Endodermal cell (in vitro differentiated cells): ENCODE measurements around the gene JPT2. TPM values are rescaled to one million over a fixed set of nuclear protein-coding genes. Genes with fewer than 3 reads are reported as not detected.

ENCODE experiments used
- DNase-seq: peaks from one replicate; pipeline ENCODE4 v3.0.0-alpha.2; 2017
- H3K27ac ChIP-seq: 2 replicates; pipeline ENCODE4 v1.5.1; 2013; ENCODE audit warnings: mild to moderate bottlenecking, low read depth, low read length, moderate library complexity
- H3K27me3 ChIP-seq: 2 replicates; pipeline ENCODE4 v1.6.1; 2013; ENCODE audit warnings: mild to moderate bottlenecking, low read length, moderate library complexity; ENCODE audit not compliant: insufficient read depth, control insufficient read depth, poor library complexity, severe bottlenecking
- H3K36me3 ChIP-seq: 2 replicates; pipeline ENCODE4 v1.7.0; 2013; ENCODE audit warnings: mild to moderate bottlenecking, low read length, moderate library complexity; ENCODE audit not compliant: control insufficient read depth, insufficient read depth
- H3K4me1 ChIP-seq: one replicate; pipeline ENCODE4 v1.7.0; 2013; ENCODE audit warnings: low read length; ENCODE audit not compliant: control insufficient read depth, insufficient read depth
- H3K4me3 ChIP-seq: 2 replicates; pipeline ENCODE4 v1.5.1; 2013; ENCODE audit warnings: mild to moderate bottlenecking, low read length, moderate library complexity
- H3K9ac ChIP-seq: 2 replicates; pipeline ENCODE4 v1.6.1; 2013; ENCODE audit warnings: mild to moderate bottlenecking, low read length, moderate library complexity; ENCODE audit not compliant: poor library complexity, severe bottlenecking; ENCODE audit errors: extremely low read depth
- H3K9me3 ChIP-seq: 2 replicates; pipeline ENCODE4 v1.6.1; 2013; ENCODE audit warnings: mild to moderate bottlenecking, low read length, moderate library complexity; ENCODE audit not compliant: control insufficient read depth
- H3K27ac Mint-ChIP-seq: 2 replicates; pipeline ENCODE4 v1.8.0; 2020; ENCODE audit warnings: mixed read lengths
- H3K27me3 Mint-ChIP-seq: 2 replicates; pipeline ENCODE4 v1.8.0; 2021; ENCODE audit warnings: mild to moderate bottlenecking, mixed read lengths; ENCODE audit not compliant: insufficient read depth
- H3K36me3 Mint-ChIP-seq: 2 replicates; pipeline ENCODE4 v1.8.0; 2020; ENCODE audit warnings: low read depth, mixed read lengths
- H3K4me1 Mint-ChIP-seq: 2 replicates; pipeline ENCODE4 v1.8.0; 2020; ENCODE audit warnings: mixed read lengths
- H3K4me3 Mint-ChIP-seq: 2 replicates; pipeline ENCODE4 v1.8.0; 2020; ENCODE audit warnings: mild to moderate bottlenecking, moderate library complexity, mixed read lengths
- H3K9me3 Mint-ChIP-seq: 2 replicates; pipeline ENCODE4 v1.8.0; 2020; ENCODE audit warnings: mild to moderate bottlenecking, mixed read lengths
- WGBS, 2 experiments: methylation state at CpG; one replicate each; pipeline versions ENCODE4 v1.1.5 to v1.1.7; 2013; ENCODE audit warnings: missing lambda C conversion rate in 2 of 2, mixed read lengths in 1 of 2; ENCODE audit not compliant: insufficient coverage in 1 of 2, insufficient read length in 1 of 2; 5-methylcytosine and 5-hydroxymethylcytosine counted together
- long read RNA-seq, 4 experiments: library from polyadenylated mRNA in 2 of 4; library from RNA in 1 of 4; library from capped mRNA in 1 of 4; stranded (forward) in 3 of 4; unstranded in 1 of 4; transcript quantifications; one replicate each; pipeline ENCODE4 v2.0.0, GENCODE V29; 2020 to 2021; ENCODE audit warnings: inconsistent platforms in 1 of 4
- polyA plus RNA-seq, 2 experiments: library from polyadenylated mRNA; stranded (reverse); fragments of 50-300 nt; gene quantifications; one replicate each; pipeline ENCODE4 v1.2.3, GENCODE V29; 2013
- total RNA-seq, 2 donors: library from RNA; stranded (reverse); fragmentation: NEBNext Ultra II Directional in 1 of 2; extraction: Animal tissue kit (Norgen Biotek cat#: 25700) in 1 of 2; gene quantifications; 2 replicates in 1 of 2; 3 replicates in 1 of 2; pipeline ENCODE4 v1.2.1, GENCODE V29; 2021
- TF ChIP-seq, protein P1 (sequence below): fragments of 200-600 bp; sonication (generic); conservative IDR thresholded peaks from 2 replicates; pipeline ENCODE4 v1.5.0; 2021; ENCODE audit warnings: antibody characterized with exemption, mild to moderate bottlenecking

Gene JPT2, protein sequence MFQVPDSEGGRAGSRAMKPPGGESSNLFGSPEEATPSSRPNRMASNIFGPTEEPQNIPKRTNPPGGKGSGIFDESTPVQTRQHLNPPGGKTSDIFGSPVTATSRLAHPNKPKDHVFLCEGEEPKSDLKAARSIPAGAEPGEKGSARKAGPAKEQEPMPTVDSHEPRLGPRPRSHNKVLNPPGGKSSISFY
- 100 to 1,000 TPM; 161 to 168 TPM for total RNA-seq
- polyA plus RNA-seq (2013, experiment 1 of 2): 154 TPM
- polyA plus RNA-seq (2013, experiment 2 of 2): 159 TPM
- long read RNA-seq, experiment 1, transcript JPT2-201 (5 exons, 3,718 nt): major isoform, 33 of 99 reads
- long read RNA-seq, experiment 1, transcript JPT2-207 (4 exons, 565 nt): minor isoform, 8 of 99 reads
- long read RNA-seq, experiment 1, partial matches to known transcripts: 49 of 99 reads
- long read RNA-seq, experiment 1, other reads (novel, unspliced or antisense): 2 of 99 reads
- long read RNA-seq, experiment 2, transcript JPT2-207 (4 exons, 565 nt): minor isoform, 6 of 328 reads
- long read RNA-seq, experiment 2, transcript JPT2-201 (5 exons, 3,718 nt): major isoform, 268 of 328 reads
- long read RNA-seq, experiment 2, transcript JPT2-204 (4 exons, 1,065 nt): minor isoform, 8 of 328 reads
- long read RNA-seq, experiment 2, transcript JPT2-206 (6 exons, 3,185 nt): minor isoform, 12 of 328 reads
- long read RNA-seq, experiment 2, partial matches to known transcripts: 18 of 328 reads
- long read RNA-seq, experiment 2, other reads (novel, unspliced or antisense): 13 of 328 reads
- long read RNA-seq, experiment 3, transcript JPT2-201 (5 exons, 3,718 nt): major isoform, 105 of 159 reads
- long read RNA-seq, experiment 3, transcript JPT2-206 (6 exons, 3,185 nt): minor isoform, 8 of 159 reads
- long read RNA-seq, experiment 3, partial matches to known transcripts: 2 of 159 reads
- long read RNA-seq, experiment 3, other reads (novel, unspliced or antisense): 36 of 159 reads
- long read RNA-seq, experiment 4, transcript JPT2-201 (5 exons, 3,718 nt): major isoform, 74 of 130 reads
- long read RNA-seq, experiment 4, partial matches to known transcripts: 3 of 130 reads
- long read RNA-seq, experiment 4, other reads (novel, unspliced or antisense): 49 of 130 reads

DNA sequence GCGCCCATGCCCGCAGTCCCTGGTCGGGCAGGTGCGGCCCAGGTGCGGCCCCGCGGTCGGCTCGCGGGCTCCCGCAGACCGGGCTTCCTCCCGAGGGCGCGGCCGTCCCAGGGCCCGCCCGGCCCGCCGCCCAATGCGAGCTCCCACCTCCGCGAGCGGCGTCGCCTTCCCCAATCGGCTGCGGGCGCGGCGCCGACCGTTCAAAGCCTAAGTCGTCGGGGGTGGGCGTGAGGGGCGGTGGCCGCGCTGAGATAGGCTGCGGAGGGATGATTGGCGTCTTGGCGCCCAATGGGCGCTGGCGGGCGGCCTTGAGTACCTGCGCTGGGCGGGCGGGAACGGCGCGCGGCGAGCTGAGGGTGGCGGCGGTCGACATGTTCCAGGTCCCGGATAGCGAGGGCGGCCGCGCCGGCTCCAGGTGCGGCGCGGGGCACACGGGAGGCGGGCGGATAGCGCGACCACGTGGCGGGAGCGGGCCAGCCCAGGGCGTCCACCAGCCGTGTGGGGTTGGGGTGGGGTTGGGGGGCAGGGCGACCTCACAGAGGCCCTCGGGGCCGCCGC, at the start of gene JPT2:
TSS of gene JPT2 (plus strand) at position 338 of the 558 bp plus-strand sequence. CDS start at position 372, 34 bp downstream.
- peaks cover 54% of the 10 kb centered on the region for H3K36me3 ChIP-seq
- Mint-ChIP-seq H3K27ac (peak within 1 kb of the TSS; percentile 90), H3K9me3 (no peaks in the 10 kb centered on the region), H3K4me1 (peaks cover 22% of the 10 kb centered on the region), H3K36me3 (peaks cover 43% of the 10 kb centered on the region), H3K27me3 (no peaks in the 10 kb centered on the region), H3K4me3 (peak within 1 kb of the TSS; percentile 95)
- H3K9ac ChIP-seq: peak within 1 kb of the TSS; percentile 91
- H3K9me3 ChIP-seq: no peaks in the 10 kb centered on the region
- 0% methylated on average over 2 to 76 of the region's 79 CpGs for WGBS, 2 experiments
- no peaks in the 10 kb centered on the region for H3K27me3 ChIP-seq
- H3K4me3 ChIP-seq: peak within 1 kb of the TSS; percentile 92
- DNase-seq: peak; percentile 99
- no peaks in the 10 kb centered on the region for H3K4me1 ChIP-seq
- H3K27ac ChIP-seq: peak within 1 kb of the TSS; percentile 48
- TF ChIP-seq, protein P1, sequence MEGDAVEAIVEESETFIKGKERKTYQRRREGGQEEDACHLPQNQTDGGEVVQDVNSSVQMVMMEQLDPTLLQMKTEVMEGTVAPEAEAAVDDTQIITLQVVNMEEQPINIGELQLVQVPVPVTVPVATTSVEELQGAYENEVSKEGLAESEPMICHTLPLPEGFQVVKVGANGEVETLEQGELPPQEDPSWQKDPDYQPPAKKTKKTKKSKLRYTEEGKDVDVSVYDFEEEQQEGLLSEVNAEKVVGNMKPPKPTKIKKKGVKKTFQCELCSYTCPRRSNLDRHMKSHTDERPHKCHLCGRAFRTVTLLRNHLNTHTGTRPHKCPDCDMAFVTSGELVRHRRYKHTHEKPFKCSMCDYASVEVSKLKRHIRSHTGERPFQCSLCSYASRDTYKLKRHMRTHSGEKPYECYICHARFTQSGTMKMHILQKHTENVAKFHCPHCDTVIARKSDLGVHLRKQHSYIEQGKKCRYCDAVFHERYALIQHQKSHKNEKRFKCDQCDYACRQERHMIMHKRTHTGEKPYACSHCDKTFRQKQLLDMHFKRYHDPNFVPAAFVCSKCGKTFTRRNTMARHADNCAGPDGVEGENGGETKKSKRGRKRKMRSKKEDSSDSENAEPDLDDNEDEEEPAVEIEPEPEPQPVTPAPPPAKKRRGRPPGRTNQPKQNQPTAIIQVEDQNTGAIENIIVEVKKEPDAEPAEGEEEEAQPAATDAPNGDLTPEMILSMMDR: no peak

DNA sequence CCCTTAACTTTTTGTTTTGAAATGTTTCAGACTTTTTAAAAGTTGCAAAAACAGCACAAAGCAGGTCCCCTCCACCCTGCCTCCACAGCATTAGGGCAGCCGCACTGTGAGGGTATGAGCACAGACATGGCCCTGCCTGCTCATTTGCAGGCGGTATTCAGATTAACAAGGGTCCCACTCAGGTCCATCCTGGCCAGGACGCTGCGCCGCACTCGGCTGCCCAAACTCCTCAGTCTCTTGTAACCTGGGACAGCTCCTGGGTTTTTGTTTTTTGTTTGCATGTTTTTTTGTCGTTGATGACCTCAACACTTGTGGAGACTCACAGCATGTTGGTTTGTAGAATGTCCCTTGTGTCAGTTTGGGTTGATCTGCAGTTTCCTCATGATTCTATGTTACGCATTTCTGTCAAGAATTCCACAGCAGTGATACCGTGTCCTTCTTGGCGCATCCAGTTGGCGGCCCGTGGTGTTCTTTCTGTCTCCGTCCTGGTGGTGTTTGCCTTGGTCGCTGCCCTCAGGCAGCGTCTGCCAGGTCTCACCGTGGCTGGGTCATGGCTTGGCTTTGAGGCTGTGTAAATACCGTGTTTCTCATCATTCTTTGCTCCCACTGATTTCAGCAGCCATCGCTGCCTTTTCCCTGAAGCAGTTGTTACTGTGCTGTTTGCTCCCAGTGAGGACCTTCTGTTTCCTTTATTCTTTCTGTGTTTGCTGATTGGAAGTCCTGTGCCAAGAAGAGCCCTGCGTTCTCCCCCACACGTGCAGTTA, 47.4 kb upstream of the JPT2 start:
- Mint-ChIP-seq H3K36me3 (peaks cover 69% of the 10 kb centered on the region), H3K27ac (peak overlapping the region; percentile 32), H3K4me3 (no peak overlapping the region), H3K9me3 (no peaks in the 10 kb centered on the region), H3K4me1 (no peaks in the 10 kb centered on the region), H3K27me3 (no peaks in the 10 kb centered on the region)
- no peak overlapping the region for H3K27ac ChIP-seq
- H3K36me3 ChIP-seq: peaks cover 73% of the 10 kb centered on the region
- no peak overlapping the region for H3K9ac ChIP-seq
- TF ChIP-seq, protein P1: no peak
- H3K27me3 ChIP-seq: no peaks in the 10 kb centered on the region
- no peaks in the 10 kb centered on the region for H3K4me1 ChIP-seq
- 95 to 96% methylated on average over 20 of the region's 20 CpGs for WGBS, 2 experiments
- H3K4me3 ChIP-seq: no peak overlapping the region
- no peaks in the 10 kb centered on the region for H3K9me3 ChIP-seq
- DNase-seq: no peak
